HepG2 (cell line): ENCODE data around the gene MFAP2.

ENCODE experiments used
- ATF6 ChIP-seq: sonication (generic); formaldehyde crosslinking; conservative IDR thresholded peaks from 2 replicates; pipeline ENCODE4 v1.4.0; 2020; ENCODE audit warnings: missing genetic modification reagents
- PBX2 ChIP-seq: IDR thresholded peaks from 2 replicates; pipeline ENCODE4 v1.6.1; 2016; ENCODE audit warnings: control low read depth
- TCF12 ChIP-seq, 2 experiments: fragments of 450-650 bp in 1 of 2; sonication (generic) in 1 of 2; formaldehyde crosslinking in 1 of 2; IDR thresholded peaks; 2 replicates each; pipeline versions ENCODE4 v1.6.1 to v1.8.0; 2017 to 2022; ENCODE audit warnings: antibody characterized with exemption in 1 of 2, mild to moderate bottlenecking in 1 of 2, missing genetic modification reagents in 1 of 2, moderate library complexity in 1 of 2
- ZNF512 ChIP-seq: sonication (generic); formaldehyde crosslinking; IDR thresholded peaks from 2 replicates; pipeline ENCODE4 v1.4.0; 2020; ENCODE audit warnings: mild to moderate bottlenecking, missing genetic modification reagents
- ZNF772 ChIP-seq: sonication (generic); formaldehyde crosslinking; IDR thresholded peaks from 2 replicates; pipeline ENCODE4 v1.5.0; 2020; ENCODE audit warnings: mild to moderate bottlenecking, missing genetic modification reagents
- TF ChIP-seq, protein P1 (sequence below): sonication (generic); formaldehyde crosslinking; IDR thresholded peaks from 2 replicates; pipeline ENCODE4 v1.5.0; 2020; ENCODE audit warnings: mild to moderate bottlenecking, missing genetic modification reagents, moderate library complexity
- TF ChIP-seq, protein P2 (sequence below): sonication (generic); formaldehyde crosslinking; IDR thresholded peaks from 2 replicates; pipeline ENCODE4 v1.9.0; 2022; ENCODE audit warnings: low read depth, missing genetic modification reagents

DNA sequence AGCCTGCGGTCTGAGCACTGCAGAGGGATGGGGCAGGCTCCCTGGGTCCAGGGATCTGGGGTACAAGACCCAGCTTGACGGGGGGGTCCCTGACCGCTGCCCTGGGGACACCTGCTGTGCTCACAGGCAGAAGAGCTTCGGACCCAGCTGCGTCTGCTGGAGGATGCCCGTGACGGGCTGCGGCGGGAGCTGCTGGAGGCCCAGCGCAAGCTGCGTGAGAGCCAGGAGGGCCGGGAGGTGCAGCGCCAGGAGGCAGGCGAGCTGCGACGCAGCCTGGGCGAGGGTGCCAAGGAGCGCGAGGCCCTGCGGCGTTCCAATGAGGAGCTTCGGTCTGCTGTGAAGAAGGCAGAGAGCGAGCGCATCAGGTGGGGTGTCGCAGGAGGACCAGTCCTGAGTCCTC, 25.2 kb downstream of the MFAP2 start:
- no peak for TF ChIP-seq ZNF772
- no peak for TF ChIP-seq ATF6 (CRISPR knock-in tag)
- TF ChIP-seq, protein P1, sequence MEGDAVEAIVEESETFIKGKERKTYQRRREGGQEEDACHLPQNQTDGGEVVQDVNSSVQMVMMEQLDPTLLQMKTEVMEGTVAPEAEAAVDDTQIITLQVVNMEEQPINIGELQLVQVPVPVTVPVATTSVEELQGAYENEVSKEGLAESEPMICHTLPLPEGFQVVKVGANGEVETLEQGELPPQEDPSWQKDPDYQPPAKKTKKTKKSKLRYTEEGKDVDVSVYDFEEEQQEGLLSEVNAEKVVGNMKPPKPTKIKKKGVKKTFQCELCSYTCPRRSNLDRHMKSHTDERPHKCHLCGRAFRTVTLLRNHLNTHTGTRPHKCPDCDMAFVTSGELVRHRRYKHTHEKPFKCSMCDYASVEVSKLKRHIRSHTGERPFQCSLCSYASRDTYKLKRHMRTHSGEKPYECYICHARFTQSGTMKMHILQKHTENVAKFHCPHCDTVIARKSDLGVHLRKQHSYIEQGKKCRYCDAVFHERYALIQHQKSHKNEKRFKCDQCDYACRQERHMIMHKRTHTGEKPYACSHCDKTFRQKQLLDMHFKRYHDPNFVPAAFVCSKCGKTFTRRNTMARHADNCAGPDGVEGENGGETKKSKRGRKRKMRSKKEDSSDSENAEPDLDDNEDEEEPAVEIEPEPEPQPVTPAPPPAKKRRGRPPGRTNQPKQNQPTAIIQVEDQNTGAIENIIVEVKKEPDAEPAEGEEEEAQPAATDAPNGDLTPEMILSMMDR = no peak
- TF ChIP-seq, protein P2, sequence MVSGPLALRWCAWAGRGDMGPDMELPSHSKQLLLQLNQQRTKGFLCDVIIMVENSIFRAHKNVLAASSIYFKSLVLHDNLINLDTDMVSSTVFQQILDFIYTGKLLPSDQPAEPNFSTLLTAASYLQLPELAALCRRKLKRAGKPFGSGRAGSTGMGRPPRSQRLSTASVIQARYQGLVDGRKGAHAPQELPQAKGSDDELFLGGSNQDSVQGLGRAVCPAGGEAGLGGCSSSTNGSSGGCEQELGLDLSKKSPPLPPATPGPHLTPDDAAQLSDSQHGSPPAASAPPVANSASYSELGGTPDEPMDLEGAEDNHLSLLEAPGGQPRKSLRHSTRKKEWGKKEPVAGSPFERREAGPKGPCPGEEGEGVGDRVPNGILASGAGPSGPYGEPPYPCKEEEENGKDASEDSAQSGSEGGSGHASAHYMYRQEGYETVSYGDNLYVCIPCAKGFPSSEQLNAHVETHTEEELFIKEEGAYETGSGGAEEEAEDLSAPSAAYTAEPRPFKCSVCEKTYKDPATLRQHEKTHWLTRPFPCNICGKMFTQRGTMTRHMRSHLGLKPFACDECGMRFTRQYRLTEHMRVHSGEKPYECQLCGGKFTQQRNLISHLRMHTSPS (CRISPR knock-in tag) = no peak
- no peak for TF ChIP-seq PBX2 (CRISPR knock-in tag)
- TF ChIP-seq TCF12 (IDR thresholded peaks at IDR 0.05) = no peak
- no peak for TF ChIP-seq TCF12 (CRISPR knock-in tag; IDR thresholded peaks at IDR 0.05)
- TF ChIP-seq ZNF512 (CRISPR knock-in tag) = no peak
